MM.1S (cell line): Measurements from ENCODE around the gene CACNA1G.

Experiments used
- EZH2 ChIP-seq: fragments of 300-600 bp; sonication (generic); optimal IDR thresholded peaks from 2 replicates; pipeline ENCODE3; 2017; ENCODE audit warnings: low read depth, mild to moderate bottlenecking, antibody characterized with exemption, low read length, mixed read lengths
- TF ChIP-seq, protein P1 (sequence below): fragments of 300-600 bp; sonication (generic); IDR thresholded peaks from 2 replicates; pipeline ENCODE4 v1.5.1; 2016; ENCODE audit warnings: antibody characterized with exemption, low read length, mixed read lengths

DNA sequence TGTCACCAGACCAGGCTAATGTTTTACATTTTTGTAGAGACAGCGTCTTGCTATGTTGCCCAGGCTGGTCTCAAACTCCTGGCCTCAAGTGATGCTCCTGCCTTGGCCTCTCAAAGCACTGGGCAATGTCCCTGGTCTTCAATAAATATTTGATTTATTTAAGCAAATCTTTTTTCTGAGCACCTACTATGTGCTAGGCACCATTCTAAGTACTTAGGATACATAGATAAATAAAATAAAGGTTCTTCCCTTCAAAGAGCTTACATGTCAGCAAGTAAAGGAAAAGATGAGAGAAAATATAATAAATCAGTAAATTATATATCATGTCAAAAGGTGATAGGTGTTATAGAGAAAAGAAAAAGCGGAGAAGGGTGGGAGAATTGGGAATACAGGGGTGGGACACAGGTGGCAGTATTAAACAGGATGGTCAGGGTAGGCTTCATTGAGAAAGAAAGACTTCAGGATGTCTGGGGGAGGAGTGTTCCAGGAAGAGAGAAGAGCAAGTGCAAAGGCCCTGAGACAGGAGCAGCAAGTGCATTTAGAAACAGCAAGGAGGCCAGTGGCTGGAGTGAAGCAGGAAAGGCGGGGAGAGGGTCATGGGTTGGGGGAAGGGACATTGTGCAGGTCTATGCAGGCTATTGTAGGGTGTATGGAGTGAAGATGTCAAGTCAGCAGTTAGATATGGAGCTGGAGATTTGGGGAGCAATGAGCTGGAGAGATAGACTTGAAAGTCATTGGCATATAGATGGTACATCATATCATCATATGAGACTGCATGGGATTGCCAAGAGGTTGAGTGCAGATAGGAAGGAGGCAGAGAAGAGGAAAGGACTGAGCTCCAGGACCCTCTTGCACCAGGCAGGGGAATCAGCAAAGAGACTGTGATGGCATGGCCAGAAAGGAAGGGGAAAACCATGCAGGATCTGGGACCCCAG is 85.5 kb downstream of the CACNA1G start:
- TF ChIP-seq EZH2 = no peak
- TF ChIP-seq, protein P1, sequence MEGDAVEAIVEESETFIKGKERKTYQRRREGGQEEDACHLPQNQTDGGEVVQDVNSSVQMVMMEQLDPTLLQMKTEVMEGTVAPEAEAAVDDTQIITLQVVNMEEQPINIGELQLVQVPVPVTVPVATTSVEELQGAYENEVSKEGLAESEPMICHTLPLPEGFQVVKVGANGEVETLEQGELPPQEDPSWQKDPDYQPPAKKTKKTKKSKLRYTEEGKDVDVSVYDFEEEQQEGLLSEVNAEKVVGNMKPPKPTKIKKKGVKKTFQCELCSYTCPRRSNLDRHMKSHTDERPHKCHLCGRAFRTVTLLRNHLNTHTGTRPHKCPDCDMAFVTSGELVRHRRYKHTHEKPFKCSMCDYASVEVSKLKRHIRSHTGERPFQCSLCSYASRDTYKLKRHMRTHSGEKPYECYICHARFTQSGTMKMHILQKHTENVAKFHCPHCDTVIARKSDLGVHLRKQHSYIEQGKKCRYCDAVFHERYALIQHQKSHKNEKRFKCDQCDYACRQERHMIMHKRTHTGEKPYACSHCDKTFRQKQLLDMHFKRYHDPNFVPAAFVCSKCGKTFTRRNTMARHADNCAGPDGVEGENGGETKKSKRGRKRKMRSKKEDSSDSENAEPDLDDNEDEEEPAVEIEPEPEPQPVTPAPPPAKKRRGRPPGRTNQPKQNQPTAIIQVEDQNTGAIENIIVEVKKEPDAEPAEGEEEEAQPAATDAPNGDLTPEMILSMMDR = no peak
